IMR-90 (cell line): Measurements from ENCODE around the gene CREB1. TPM values are rescaled to one million over a fixed set of nuclear protein-coding genes. Genes with fewer than 3 reads are reported as not detected.

Source experiments
- ATAC-seq: fragments of 200-7000 bp; cut with Tn5 transposase; 2 replicates; pipeline ENCODE4 v1.9.1; 2020; ENCODE audit warnings: low read depth, mild to moderate bottlenecking, moderate library complexity
- BruUV-seq: library from RNA; stranded (reverse); fragments of 400-500 nt; replicated peaks from 2 replicates; lab custom pipeline; 2021; lab: Mats Ljungman, UMichigan
- CTCF ChIA-PET: fragments of 300-600 bp; formaldehyde crosslinking; extraction: SDS; loops from one replicate; lab custom pipeline; 2021; ENCODE audit warnings: antibody characterized with exemption; lab: Yijun Ruan, JAX
- POLR2A ChIA-PET: fragments of 300-600 bp; sonication (Branson Sonifier 250); formaldehyde crosslinking; loops from one replicate; lab custom pipeline; 2022; ENCODE audit warnings: antibody characterized with exemption; ENCODE audit not compliant: unreplicated experiment; lab: Charles Lee
- DNase-seq: peaks from one replicate; pipeline ENCODE4 v3.0.0; 2013
- H2AFZ ChIP-seq: replicated peaks from 2 replicates; pipeline ENCODE3; 2013; ENCODE audit warnings: low read length, mild to moderate bottlenecking; ENCODE audit not compliant: poor library complexity
- H2AK5ac ChIP-seq: 2 replicates; pipeline ENCODE4 v1.6.1; 2013; ENCODE audit warnings: low read depth, low read length, inconsistent platforms
- H2AK9ac ChIP-seq: replicated peaks from 2 replicates; pipeline ENCODE3; 2013; ENCODE audit warnings: mild to moderate bottlenecking, low read depth, low read length, moderate library complexity; ENCODE audit not compliant: poor library complexity
- H2BK120ac ChIP-seq: 2 replicates; pipeline ENCODE4 v1.6.1; 2013; ENCODE audit warnings: low read depth, low read length, inconsistent platforms
- H2BK15ac ChIP-seq: 3 replicates; pipeline ENCODE4 v1.6.1; 2013; ENCODE audit warnings: low read depth, low read length, inconsistent platforms
- H2BK20ac ChIP-seq: 2 replicates; pipeline ENCODE4 v1.6.1; 2013; ENCODE audit warnings: low read depth, mild to moderate bottlenecking, inconsistent platforms, low read length, moderate library complexity
- H2BK5ac ChIP-seq: 2 replicates; pipeline ENCODE4 v1.6.1; 2013; ENCODE audit warnings: mild to moderate bottlenecking, low read depth, low read length, inconsistent platforms; ENCODE audit not compliant: poor library complexity, severe bottlenecking
- H3K14ac ChIP-seq: replicated peaks from 2 replicates; pipeline ENCODE4 v1.6.1; 2013; ENCODE audit warnings: low read depth, low read length, inconsistent platforms
- H3K18ac ChIP-seq: 2 replicates; pipeline ENCODE4 v1.6.1; 2013; ENCODE audit warnings: low read depth, low read length, control low read depth
- H3K23ac ChIP-seq: 2 replicates; pipeline ENCODE4 v1.6.1; 2013; ENCODE audit warnings: low read depth, low read length, inconsistent platforms
- H3K27ac ChIP-seq: 2 replicates; pipeline ENCODE4 v1.5.1; 2013; ENCODE audit warnings: mild to moderate bottlenecking, control low read depth, low read length; ENCODE audit not compliant: insufficient read depth
- H3K27me3 ChIP-seq: 2 replicates; pipeline ENCODE4 v1.6.1; 2013; ENCODE audit warnings: low read length; ENCODE audit not compliant: control insufficient read depth, insufficient read depth
- H3K36me3 ChIP-seq: 2 replicates; pipeline ENCODE4 v1.6.1; 2013; ENCODE audit warnings: low read length, mixed read lengths; ENCODE audit not compliant: control insufficient read depth, insufficient read depth
- H3K4ac ChIP-seq: 2 replicates; pipeline ENCODE4 v1.6.1; 2013; ENCODE audit warnings: low read depth, low read length, inconsistent platforms
- H3K4me1 ChIP-seq: 2 replicates; pipeline ENCODE4 v1.6.1; 2013; ENCODE audit warnings: low read length, mixed read lengths; ENCODE audit not compliant: control insufficient read depth, insufficient read depth
- H3K4me2 ChIP-seq: 2 replicates; pipeline ENCODE4 v1.6.1; 2013; ENCODE audit warnings: low read depth, mild to moderate bottlenecking, control low read depth, low read length, moderate library complexity
- H3K4me3 ChIP-seq: 2 replicates; pipeline ENCODE4 v1.5.1; 2013; ENCODE audit warnings: low read depth, mild to moderate bottlenecking, control low read depth, low read length, moderate library complexity; ENCODE audit not compliant: insufficient read depth
- H3K56ac ChIP-seq: 2 replicates; pipeline ENCODE4 v1.6.1; 2013; ENCODE audit warnings: low read length, inconsistent platforms; ENCODE audit not compliant: insufficient read depth; ENCODE audit errors: extremely low read depth
- H3K79me1 ChIP-seq, 2 experiments: 2 replicates each; pipeline ENCODE4 v1.6.1; 2013; ENCODE audit warnings: low read length in 2 of 2, inconsistent platforms in 1 of 2, low read depth in 1 of 2
- H3K9ac ChIP-seq: 2 replicates; pipeline ENCODE4 v1.6.1; 2013; ENCODE audit warnings: low read depth, low read length, control low read depth
- H3K9me1 ChIP-seq: 2 replicates; pipeline ENCODE4 v1.6.1; 2013; ENCODE audit warnings: low read length, inconsistent platforms; ENCODE audit not compliant: insufficient read depth
- H3K9me3 ChIP-seq: 2 replicates; pipeline ENCODE4 v1.6.1; 2013; ENCODE audit warnings: low read length; ENCODE audit not compliant: control insufficient read depth, insufficient read depth
- H4K20me1 ChIP-seq: 2 replicates; pipeline ENCODE4 v1.6.1; 2013; ENCODE audit warnings: low read length, inconsistent platforms; ENCODE audit not compliant: insufficient read depth
- H4K5ac ChIP-seq: 2 replicates; pipeline ENCODE4 v1.6.1; 2013; ENCODE audit warnings: mild to moderate bottlenecking, low read depth, low read length, control low read depth
- H4K8ac ChIP-seq, 2 experiments: 2 replicates each; pipeline ENCODE4 v1.6.1; 2013; ENCODE audit warnings: low read depth in 2 of 2, low read length in 2 of 2, control low read depth in 1 of 2, inconsistent platforms in 1 of 2
- H4K91ac ChIP-seq: 2 replicates; pipeline ENCODE4 v1.6.1; 2013; ENCODE audit warnings: low read depth, low read length, inconsistent platforms; ENCODE audit not compliant: insufficient read depth
- BHLHE40 ChIP-seq: fragments of 150-350 bp; IDR thresholded peaks from 2 replicates; pipeline ENCODE4 v1.6.1; 2016; ENCODE audit warnings: mild to moderate bottlenecking, low read depth, low read length
- MAZ ChIP-seq: IDR thresholded peaks from 2 replicates; pipeline ENCODE4 v1.6.1; 2012; ENCODE audit warnings: low read depth, mild to moderate bottlenecking, low read length, improper control_type of control experiment, moderate library complexity, borderline replicate concordance
- MXI1 ChIP-seq: IDR thresholded peaks from 2 replicates; pipeline ENCODE4 v1.6.1; 2012; ENCODE audit warnings: low read depth, mild to moderate bottlenecking, low read length, moderate library complexity, borderline replicate concordance
- POLR2A ChIP-seq: IDR thresholded peaks from 2 replicates; pipeline ENCODE4 v1.6.1; 2012; ENCODE audit warnings: mild to moderate bottlenecking, low read depth, low read length
- RAD21 ChIP-seq: IDR thresholded peaks from 2 replicates; pipeline ENCODE4 v1.6.1; 2012; ENCODE audit warnings: low read length, improper control_type of control experiment
- RFX5 ChIP-seq: IDR thresholded peaks from 2 replicates; pipeline ENCODE4 v1.8.0; 2012; ENCODE audit warnings: low read depth, mild to moderate bottlenecking, low read length, moderate library complexity
- WGBS, 2 experiments: methylation state at CpG; one replicate each; pipeline versions ENCODE4 v1.1.5 to v1.1.7; 2013; ENCODE audit warnings: missing lambda C conversion rate in 2 of 2; ENCODE audit not compliant: insufficient read length in 1 of 2; ENCODE audit errors: extremely low coverage in 2 of 2; 5-methylcytosine and 5-hydroxymethylcytosine counted together
- dilution Hi-C: fragments of 300-500 bp; cut with HindIII; formaldehyde crosslinking; loops from one replicate; pipeline ENCODE4 v1.14.3; 2018; ENCODE audit warnings: low sequenced_read_pairs; ENCODE audit not compliant: unreplicated experiment
- in situ Hi-C: fragments of 300-500 bp; cut with MboI; formaldehyde crosslinking; loops from 3 replicates; pipeline ENCODE4 v1.14.3; 2019; ENCODE audit warnings: low sequenced_read_pairs, inconsistent platforms, mixed read lengths
- intact Hi-C: fragments of 100-400 bp; cut with micrococcal nuclease; formaldehyde crosslinking; loops from 2 replicates; pipeline ENCODE4 v1.10.0; 2022
- polyA plus RNA-seq, 3 experiments: library from polyadenylated mRNA; depleted of rRNA; stranded (reverse); fragments of >200 nt; gene quantifications; 2 replicates each; pipeline ENCODE4 v1.2.3, GENCODE V29; 2012; ENCODE audit warnings: low replicate concordance in 1 of 3
- total RNA-seq: library from RNA; depleted of rRNA; stranded (reverse); fragments of >200 nt; gene quantifications from 2 replicates; pipeline ENCODE4 v1.2.3, GENCODE V29; 2012
- TF ChIP-seq, protein P1 (sequence below): fragments of 150-350 bp; IDR thresholded peaks from 2 replicates; pipeline ENCODE4 v1.6.1; 2016; ENCODE audit warnings: low read depth, mild to moderate bottlenecking, low read length, moderate library complexity, borderline replicate concordance
- TF ChIP-seq, protein P2 (sequence below): fragments of 150-350 bp; IDR thresholded peaks from 2 replicates; pipeline ENCODE4 v1.6.1; 2017; ENCODE audit warnings: mild to moderate bottlenecking, antibody characterized with exemption, low read length, low read depth
- TF ChIP-seq, protein P3 (sequence below): conservative IDR thresholded peaks from 2 replicates; pipeline ENCODE4 v1.5.1; 2012; ENCODE audit warnings: mild to moderate bottlenecking, low read depth, low read length, improper control_type of control experiment

Gene CREB1
- total and polyA plus RNA-seq, 2 of the 4 experiments (the other 2 are of a cell fraction) = 22.4 to 94.5 TPM

DNA sequence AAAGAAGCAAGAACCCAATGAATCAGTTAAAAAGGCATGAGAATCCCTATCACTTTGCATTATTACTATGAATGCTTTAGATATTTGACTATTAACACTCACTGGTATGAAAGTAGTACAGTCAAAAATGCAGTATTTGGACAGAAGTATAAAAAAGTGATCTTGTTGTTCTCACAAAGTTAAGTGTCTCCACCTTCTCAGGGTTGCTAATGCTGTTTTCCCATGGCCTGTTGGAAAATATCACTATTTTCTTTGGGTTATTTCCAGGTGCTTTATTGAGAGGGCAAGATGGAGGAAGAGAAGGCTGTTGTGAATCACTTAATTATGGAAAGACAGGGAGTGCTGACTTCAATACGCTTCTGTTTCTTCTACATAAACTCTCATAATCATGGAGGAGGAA, 13.6 kb upstream of the CREB1 start:
- peak overlapping the region; percentile 49 for H2BK120ac ChIP-seq
- H3K9me1 ChIP-seq = no peaks in the 10 kb centered on the region
- TF ChIP-seq, protein P1, sequence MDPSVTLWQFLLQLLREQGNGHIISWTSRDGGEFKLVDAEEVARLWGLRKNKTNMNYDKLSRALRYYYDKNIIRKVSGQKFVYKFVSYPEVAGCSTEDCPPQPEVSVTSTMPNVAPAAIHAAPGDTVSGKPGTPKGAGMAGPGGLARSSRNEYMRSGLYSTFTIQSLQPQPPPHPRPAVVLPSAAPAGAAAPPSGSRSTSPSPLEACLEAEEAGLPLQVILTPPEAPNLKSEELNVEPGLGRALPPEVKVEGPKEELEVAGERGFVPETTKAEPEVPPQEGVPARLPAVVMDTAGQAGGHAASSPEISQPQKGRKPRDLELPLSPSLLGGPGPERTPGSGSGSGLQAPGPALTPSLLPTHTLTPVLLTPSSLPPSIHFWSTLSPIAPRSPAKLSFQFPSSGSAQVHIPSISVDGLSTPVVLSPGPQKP = no peak
- TF ChIP-seq, protein P2, sequence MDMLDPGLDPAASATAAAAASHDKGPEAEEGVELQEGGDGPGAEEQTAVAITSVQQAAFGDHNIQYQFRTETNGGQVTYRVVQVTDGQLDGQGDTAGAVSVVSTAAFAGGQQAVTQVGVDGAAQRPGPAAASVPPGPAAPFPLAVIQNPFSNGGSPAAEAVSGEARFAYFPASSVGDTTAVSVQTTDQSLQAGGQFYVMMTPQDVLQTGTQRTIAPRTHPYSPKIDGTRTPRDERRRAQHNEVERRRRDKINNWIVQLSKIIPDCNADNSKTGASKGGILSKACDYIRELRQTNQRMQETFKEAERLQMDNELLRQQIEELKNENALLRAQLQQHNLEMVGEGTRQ = no peak
- TF ChIP-seq RFX5 (no peak), MAZ (no peak), BHLHE40 (no peak), RAD21 (no peak), MXI1 (no peak), POLR2A (no peak)
- TF ChIP-seq, protein P3, sequence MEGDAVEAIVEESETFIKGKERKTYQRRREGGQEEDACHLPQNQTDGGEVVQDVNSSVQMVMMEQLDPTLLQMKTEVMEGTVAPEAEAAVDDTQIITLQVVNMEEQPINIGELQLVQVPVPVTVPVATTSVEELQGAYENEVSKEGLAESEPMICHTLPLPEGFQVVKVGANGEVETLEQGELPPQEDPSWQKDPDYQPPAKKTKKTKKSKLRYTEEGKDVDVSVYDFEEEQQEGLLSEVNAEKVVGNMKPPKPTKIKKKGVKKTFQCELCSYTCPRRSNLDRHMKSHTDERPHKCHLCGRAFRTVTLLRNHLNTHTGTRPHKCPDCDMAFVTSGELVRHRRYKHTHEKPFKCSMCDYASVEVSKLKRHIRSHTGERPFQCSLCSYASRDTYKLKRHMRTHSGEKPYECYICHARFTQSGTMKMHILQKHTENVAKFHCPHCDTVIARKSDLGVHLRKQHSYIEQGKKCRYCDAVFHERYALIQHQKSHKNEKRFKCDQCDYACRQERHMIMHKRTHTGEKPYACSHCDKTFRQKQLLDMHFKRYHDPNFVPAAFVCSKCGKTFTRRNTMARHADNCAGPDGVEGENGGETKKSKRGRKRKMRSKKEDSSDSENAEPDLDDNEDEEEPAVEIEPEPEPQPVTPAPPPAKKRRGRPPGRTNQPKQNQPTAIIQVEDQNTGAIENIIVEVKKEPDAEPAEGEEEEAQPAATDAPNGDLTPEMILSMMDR = no peak
- H3K27ac ChIP-seq = no peak overlapping the region
- in situ Hi-C loops = no loop called here
- no peak overlapping the region for H4K91ac ChIP-seq
- dilution Hi-C loops = no loop called here
- no peak overlapping the region for H2BK20ac ChIP-seq
- H3K56ac ChIP-seq = no peak overlapping the region
- no peak for DNase-seq
- intact Hi-C loops = no loop called here
- no peaks in the 10 kb centered on the region for H3K36me3 ChIP-seq
- no peak overlapping the region; the same call in 1 of the 2 replicates for H3K23ac ChIP-seq
- no TSS peak for BruUV-seq
- POLR2A ChIA-PET = no interaction called here
- CTCF ChIA-PET = no interaction called here
- no peaks in the 10 kb centered on the region for H4K20me1 ChIP-seq
- H3K27me3 ChIP-seq = no peaks in the 10 kb centered on the region
- no peak overlapping the region for H2AK9ac ChIP-seq
- H3K9me3 ChIP-seq = peaks cover 3% of the 10 kb centered on the region; the same call in 1 of the 2 replicates
- no peak overlapping the region for H2AK5ac ChIP-seq
- no CpG with 5 or more reads among the region's 1 CpG for WGBS, 2 experiments
- H3K9ac ChIP-seq = no peak overlapping the region
- H3K4ac ChIP-seq = no peak overlapping the region
- H2AFZ ChIP-seq = no peak overlapping the region
- H3K4me3 ChIP-seq = no peak overlapping the region
- H3K4me1 ChIP-seq = peaks cover 10% of the 10 kb centered on the region
- no peak overlapping the region for H4K8ac ChIP-seq
- H2BK5ac ChIP-seq = no peak overlapping the region
- peak overlapping the region; percentile 9; the same call in 1 of the 2 replicates for H3K18ac ChIP-seq
- no peak overlapping the region for H3K4me2 ChIP-seq
- ATAC-seq = no peak
- no peaks in the 10 kb centered on the region for H3K79me1 ChIP-seq
- peak overlapping the region; percentile 68 for H3K14ac ChIP-seq
- H2BK15ac ChIP-seq = no peak overlapping the region
- H4K5ac ChIP-seq = no peak overlapping the region
